GM21576 (cell line): Measurements from ENCODE around the gene ULK1.

Experiments used
- ATAC-seq: cut with Tn5 transposase; IDR thresholded peaks from one replicate; pipeline ENCODE4 v1.9.1; 2021; ENCODE audit warnings: mild to moderate bottlenecking, moderate library complexity; ENCODE audit not compliant: unreplicated experiment

Gene ULK1

DNA sequence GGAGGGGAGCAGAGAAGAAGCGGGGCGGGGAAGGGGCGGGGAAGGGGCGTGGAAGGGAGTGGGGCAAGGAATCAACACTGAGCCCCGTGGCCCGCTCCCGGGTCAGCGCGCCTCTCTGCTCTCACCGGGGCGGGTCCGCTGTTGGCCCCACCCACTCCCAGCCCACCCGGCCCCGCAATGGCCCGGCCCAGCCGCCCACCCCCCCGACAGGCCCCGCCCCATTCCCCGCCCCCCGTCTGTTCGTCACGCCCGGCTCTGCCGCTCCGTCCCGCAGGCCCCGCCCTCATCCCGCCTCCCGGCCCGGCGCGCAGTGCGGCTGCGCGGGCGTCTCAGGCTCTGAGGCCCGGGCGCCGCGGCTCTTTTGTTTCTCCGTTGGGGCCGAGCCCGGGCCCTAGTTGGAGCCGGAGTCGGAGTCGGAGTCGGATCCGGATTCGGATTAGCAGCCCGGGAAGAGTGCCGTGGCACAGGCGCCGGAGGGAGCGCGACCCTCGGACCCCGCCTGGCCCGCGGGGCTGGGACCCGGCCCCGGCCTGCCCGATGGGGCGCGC is at the start of gene ULK1:
Gene ULK1 (plus strand): TSS at position 310 of the 548 bp plus-strand sequence. CDS start 380 bp downstream, outside the sequence.
- peak; percentile 66 for ATAC-seq

DNA sequence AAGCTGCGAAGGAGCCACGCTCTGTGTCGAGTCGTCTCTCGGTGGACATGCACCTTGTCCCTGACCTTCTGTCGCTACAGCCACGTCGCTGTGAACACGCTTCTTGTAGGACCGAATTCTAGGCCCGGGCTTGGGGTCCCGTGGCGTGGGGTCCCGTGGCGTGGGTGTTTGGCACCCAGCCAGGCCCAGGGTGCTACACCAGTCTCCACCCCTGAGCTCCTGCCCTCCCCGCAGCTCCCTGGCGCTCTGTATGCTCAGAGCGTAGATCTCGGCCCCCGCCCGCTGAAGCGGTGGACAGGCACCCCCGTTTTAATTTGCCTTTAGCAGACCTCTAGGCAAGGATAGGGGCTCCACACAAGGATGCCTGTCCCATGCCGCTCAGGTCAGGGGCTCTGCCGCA is 49.8 kb upstream of the ULK1 start:
- no peak for ATAC-seq

DNA sequence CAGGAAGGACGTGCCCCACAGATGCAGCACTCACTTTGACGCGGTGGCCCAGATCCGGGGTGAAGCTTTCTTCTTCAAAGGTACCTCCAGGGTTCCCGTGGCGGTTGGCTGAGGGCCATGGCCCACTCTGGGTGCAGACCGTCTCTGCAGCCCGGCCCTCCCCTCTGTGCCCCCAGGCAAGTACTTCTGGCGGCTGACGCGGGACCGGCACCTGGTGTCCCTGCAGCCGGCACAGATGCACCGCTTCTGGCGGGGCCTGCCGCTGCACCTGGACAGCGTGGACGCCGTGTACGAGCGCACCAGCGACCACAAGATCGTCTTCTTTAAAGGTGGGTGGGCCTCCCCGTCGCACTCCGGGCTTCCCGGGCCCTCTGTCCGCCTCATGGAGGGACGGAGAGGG is 49.3 kb upstream of the ULK1 start:
- ATAC-seq = no peak

DNA sequence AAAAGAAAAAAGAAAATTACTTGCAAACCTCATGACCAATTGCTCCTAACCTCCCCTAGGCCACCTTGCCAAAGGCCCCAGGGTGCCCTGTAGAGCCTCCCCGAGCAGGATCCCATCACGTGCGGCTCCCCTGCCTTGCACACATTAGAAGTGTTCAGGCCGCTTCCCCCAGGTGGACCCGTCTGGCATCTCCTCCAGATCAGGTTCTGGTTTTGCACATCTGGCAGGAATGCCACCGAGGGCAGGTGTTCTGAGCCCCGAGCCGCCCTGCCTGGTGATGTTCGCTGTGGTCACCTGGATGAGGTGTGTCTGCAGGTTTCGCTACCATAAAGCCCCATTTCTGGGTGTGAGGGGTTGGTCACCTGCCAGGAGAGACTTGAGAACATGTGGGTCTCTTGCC is 47.0 kb upstream of the ULK1 start:
- no peak for ATAC-seq

DNA sequence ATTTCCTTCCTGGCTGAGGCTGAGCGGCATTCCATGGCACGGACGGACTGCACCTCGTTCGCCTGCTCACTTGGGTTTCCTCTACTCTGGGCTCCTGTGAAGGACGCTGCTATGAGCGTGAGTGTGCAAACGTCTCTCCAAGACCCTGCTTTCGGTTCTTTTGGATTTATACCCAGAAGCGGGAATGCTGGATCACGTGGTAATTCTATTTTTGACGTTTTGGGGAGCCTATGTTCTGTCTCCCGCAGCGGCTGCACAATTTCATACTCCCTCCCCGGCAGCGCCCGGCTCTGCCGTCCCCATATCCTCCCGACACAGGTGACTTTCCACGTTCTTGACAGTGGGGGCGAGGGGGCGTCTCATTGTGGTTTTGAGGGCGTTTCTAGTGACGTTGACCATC is 45.7 kb upstream of the ULK1 start:
- no peak for ATAC-seq

DNA sequence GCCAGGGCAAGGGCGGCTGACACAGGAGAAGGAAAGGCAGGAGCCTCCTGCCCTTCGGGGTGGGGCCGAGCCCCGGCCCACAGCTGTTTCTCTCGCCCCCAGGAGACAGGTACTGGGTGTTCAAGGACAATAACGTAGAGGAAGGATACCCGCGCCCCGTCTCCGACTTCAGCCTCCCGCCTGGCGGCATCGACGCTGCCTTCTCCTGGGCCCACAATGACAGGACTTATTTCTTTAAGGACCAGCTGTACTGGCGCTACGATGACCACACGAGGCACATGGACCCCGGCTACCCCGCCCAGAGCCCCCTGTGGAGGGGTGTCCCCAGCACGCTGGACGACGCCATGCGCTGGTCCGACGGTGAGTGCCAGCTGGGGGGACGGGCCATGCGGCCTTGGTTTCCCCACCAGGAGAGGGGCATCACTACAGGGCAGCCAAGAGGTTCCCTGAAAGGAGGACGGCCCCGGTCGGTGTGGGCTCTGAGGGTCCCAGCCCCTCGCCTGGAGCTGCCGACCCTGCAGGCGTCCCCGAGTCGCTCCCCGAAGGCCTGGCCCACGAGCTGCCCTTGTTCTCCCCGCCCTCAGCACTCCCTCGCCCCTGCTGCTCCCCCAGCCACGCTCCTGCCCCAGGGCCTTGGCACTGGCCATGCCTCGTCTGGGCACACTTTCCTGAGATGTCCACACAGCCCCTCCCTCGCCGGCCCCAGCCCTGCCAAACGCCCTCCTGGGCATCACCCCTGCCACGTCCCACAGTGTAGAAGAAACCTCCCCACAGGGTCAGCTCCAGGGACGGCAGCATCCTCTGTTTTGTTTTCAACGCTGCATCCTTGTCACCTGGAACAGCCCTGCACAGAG is 44.5 kb upstream of the ULK1 start:
- ATAC-seq = no peak

DNA sequence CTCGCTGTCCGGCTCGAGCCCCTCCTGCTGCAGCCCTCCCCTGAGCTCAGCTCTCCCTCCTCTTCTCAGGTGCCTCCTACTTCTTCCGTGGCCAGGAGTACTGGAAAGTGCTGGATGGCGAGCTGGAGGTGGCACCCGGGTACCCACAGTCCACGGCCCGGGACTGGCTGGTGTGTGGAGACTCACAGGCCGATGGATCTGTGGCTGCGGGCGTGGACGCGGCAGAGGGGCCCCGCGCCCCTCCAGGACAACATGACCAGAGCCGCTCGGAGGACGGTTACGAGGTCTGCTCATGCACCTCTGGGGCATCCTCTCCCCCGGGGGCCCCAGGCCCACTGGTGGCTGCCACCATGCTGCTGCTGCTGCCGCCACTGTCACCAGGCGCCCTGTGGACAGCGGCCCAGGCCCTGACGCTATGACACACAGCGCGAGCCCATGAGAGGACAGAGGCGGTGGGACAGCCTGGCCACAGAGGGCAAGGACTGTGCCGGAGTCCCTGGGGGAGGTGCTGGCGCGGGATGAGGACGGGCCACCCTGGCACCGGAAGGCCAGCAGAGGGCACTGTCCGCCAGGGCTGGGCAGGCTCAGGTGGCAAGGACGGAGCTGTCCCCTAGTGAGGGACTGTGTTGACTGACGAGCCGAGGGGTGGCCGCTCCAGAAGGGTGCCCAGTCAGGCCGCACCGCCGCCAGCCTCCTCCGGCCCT is 43.4 kb upstream of the ULK1 start:
- no peak for ATAC-seq

DNA sequence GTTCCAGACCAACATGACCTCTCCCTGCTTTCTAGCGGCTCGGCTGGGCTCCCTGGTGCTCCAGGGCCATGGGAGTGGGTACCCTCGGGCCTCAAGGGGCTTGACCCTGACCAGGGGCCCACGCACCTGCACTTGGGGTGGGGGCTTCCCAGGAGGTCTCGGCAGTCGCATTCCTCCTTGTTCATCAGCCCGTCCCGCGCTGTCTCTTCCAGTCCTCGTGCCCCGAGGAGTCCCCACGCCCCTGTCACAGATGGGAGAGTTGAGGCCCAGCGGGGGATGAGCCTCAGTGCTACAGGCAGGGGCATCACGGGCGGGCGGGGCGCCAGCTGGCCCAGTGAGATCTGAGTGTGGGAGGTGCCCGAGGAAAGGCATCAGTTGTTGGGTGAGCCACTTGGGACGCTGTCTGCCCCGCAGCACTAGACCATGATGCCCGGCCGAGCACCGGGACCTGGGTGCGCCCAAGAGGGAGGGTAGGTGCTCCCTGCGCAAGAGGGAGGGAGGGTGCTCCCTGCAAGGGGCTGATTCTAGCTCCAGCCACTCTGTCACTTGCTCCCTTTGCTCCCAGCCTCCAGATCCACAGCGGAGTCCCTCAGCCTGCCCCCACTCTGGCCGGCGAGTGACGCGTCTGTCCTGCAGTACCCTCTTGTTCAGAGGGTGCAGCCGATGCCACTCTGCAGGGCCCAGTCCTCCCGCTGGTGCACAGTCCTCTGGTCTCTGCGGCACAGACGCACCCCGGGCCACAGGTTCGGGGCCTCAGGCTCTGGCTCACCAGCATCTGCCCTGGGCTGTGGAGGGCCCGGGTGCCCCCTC is 42.5 kb upstream of the ULK1 start:
- ATAC-seq = no peak

DNA sequence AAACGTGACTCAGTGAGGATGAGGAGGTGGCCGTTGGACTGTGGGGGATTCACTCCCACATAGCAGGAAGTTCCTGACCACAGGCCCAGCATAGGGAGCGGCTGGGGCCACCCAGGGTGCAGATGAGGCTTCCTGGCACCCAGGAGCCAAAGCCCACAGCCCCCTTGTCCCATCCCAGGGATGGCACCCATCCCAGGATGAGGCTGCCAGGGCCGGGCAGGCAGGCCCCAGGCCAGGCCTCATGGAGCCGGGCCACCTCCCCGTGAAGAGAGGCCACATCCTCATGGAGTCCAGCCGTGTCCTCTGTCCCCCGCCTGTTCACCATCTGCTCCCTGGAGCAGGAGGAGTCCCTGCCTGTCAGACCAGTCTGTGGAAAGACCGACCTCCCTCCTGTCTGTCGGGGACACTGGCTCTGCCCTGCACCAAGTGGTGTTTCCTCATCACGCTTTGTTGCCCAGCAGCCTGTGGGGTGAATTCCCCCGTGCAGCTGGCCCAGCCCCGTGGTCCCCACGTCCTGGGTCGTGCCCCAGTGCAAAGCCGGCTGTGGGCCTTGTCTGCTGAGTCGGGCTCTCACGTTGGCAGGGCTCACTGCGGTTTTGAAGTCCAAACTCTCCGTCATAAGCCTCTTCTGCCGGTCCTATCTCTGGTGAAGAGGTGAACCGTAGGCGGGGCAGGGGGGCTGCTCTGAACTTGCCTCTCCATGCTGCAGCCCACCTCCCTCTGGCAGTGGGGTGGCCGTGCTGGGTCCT is 41.7 kb upstream of the ULK1 start:
- ATAC-seq = no peak

DNA sequence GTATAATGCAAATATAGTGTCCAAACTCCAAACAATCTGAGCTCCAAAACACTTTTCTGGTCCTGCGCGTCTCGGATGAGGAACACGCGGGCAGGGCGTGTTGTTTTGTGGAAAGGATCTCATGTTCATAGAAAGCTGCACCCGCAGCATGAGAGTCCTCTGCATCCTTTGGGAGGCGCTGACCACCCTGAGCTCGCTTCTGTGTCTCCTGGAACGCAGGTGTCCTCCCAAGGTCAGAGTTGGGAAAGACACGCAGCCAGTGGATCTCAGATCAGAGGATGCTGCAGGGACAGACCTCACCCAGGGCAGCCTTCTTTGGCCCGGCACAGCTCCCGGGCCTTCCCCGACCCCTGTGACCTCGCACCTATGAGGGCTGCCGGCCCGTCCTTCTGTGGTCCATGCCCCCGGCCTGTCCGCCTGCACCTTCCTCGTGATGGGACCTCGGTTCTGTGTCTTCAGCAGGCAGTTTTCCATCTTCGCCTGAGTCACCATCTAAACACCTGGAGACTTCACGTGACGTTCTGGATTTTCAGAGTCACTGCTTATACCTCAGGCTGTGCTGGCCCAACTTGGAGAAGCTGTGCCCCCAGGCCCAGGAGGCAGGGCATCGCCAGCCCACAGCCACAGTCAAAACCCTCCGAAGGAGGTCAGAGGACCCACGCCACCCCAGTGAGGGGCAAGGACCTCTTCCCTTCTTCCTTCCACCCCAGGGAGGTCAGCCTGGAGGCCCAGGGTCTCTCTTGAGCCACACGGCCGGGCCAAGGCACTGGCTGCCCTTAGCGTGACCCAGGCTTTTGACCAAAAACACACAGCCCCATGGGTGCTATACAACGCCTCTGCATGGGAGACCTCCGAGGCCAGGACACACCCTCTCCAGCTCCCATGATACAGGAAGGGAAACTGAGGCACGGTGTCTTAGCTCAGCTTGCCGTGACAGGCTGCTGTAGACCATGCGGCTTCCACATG is 40.3 kb upstream of the ULK1 start:
- no peak for ATAC-seq

DNA sequence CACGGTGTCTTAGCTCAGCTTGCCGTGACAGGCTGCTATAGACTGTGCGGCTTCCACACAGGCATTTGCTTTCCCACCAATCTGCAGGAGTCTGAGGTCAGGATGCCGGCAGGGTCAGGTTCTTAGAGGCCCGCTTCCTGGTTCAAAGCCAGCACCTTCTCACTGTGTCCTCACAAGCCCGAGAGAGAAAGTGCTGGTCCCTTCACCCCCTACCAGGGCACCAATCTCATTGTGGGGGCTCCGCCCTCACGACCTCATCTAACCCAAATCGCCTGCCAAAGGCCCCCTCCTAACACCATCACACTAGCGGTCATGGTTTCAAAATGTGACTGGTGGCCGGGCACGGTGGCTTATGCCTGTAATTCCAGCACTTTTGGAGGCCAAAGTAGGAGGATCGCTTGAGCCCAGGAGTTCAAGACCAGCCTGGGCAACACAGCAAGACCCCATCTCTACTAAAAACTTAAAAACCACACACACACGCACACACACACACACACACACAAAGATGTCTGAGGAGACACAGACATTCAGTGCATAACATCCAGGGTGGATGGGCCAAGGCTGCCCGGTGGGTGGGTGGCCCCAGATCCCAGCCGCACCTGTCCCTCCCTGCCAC is 39.5 kb upstream of the ULK1 start:
- ATAC-seq = no peak

DNA sequence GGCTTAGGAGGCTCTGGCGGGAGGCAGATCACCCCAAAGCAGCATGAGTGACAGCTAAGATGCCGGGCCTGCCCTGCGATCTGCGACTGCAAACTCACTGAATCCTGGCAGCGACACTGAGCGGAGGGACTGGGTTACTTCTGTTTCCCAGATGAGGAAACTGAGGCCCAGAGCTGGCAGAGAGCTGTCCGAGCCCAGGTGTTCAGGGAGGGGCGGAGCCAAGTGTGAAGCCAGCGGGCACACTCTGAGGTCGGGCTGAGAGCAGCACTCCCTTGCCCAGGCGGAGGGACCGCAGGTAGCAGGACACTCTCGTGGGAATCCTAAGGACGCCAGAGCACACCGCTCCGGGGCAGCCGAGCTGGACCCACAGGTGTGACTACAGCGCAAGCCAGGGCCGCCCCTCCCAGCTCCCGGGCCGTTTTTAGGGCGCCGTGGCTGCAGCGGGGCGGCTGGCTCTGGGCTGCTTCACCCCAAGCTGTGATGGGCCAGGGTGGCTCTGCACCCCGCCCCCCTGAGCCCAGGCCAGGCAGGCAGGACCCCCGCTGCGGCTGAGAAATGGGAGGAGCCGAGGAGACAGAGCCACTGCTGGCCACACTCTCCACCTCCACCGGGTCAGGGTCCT is 38.8 kb upstream of the ULK1 start:
- no peak for ATAC-seq

DNA sequence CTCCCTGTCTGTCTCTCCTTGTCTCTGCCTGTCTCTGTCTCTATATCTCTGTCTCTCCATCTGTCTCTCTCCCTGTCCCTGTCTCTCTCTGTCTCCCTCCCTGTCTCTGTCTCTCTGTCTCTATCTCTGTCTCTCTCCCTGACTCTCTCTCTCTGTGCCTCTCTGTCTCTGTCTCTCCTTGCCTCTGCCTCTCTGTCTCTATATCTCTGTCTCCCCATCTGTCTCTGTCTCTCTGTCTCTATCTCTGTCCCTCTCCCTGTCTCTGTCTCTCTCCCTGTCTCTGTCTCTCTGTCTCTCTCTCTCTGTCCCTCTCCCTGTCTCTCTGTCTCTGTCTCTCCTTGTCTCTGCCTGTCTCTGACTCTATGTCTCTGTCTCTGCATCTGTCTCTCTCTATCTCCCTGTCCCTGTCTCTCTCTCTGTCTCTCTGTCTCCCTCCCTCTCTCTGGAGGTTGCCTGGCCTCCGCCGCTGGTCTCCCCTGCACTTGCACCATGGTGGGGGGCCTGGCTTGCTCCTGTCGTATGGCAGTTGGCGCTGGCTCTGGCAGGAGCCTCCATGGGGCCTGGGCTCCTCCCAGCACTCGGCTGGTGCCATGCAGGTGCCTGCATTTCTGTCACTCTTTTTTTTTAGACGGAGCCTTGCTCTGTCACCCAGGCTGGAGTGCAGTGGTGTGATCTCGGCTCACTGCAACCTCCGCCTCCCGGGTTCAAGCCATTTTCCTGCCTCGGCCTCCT is 37.9 kb upstream of the ULK1 start:
- ATAC-seq = no peak

DNA sequence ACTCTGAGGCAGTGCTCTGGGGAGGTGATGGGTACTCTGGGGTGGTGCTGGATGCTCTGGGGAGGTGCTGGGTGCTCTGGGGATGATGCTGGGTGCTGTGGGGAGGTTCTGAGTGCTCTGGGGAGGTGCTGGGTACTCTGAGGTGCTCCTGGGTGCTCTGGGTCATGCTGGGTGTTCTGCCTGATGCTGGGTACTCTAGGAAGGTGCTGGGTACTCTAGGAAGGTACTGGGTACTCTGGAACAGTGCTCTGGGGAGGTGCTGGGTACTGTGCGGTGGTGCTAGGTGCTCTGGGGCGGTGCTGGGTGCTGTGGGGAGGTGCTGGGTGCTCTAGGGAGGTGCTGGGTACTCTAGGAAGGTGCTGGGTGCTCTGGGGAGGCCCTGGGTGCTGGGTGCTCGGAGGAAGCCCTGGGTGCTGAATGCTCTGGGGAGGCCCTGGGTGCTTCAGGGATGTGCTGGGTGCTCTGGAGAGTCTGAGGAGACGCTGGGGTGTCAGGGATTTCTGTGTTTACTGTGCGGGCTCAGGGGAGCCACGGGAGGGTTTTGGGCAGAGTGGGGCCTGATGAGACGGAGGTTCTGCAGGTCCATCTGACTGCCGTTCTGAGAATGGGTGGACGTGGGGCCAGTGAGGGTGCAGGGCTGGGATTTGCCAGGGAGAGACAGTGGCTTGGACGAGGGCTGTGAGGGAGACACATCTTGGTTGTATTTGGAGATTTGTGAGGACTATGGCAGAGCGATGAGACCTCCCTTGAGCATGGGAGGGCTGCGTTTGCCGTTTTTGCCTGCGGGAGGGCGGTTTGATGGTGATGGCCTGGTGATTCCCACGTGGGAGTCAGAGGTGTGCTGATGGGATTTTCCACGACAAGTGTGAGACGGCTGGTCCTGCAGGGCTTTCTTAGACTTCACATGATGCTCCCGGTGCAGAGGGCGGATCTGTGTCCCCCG is 36.2 kb upstream of the ULK1 start:
- no peak for ATAC-seq

DNA sequence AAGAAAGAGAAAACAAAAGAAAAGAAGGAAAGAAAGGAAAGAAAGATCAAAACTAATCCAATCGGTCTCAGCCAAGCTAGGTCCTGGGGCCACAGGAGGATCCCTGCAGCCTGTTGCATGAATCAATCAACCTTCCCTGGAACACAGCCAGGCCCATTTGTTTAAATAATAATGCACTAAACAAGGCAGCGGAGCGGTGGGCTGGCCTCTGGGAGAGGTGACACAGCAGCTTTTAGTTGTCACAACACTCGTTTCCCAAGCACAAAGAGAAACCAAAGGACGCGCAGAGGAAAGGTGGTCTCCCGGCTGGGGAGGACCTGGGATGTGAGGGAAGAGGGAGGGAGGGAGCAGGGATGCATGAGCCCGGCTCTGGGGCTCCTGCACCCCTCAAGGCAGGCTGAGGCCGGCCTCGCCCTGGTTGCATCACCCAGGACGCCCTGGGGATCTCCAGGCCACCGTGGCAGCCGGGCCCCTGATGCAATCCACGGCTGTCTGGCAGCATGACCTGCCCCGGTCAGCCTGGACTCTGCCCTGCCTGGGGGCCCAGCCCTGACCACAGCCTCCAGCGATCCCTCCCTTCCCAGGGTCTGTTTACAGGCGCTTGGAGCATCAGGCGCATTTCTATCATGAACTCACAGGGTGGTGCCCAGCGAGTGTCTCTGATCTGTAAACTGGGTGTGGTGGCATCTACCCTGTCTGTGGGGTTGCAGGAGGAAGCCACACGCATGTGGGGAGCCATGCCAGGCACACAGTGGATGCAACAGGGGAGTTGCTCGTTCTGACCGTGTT is 33.8 kb upstream of the ULK1 start:
- no peak for ATAC-seq
